Progenitor cell of endocrine pancreas (in vitro differentiated cells): ENCODE measurements around the gene HDLBP. TPM values are rescaled to one million over a fixed set of nuclear protein-coding genes. Genes with fewer than 3 reads are reported as not detected.

Experiments
- DNase-seq: peaks from one replicate; pipeline ENCODE4 v3.0.0; 2021; ENCODE audit warnings: low spot score; ENCODE audit not compliant: unreplicated experiment
- H3K27ac Mint-ChIP-seq: 2 replicates; pipeline ENCODE4 v1.8.0; 2021; ENCODE audit warnings: mild to moderate bottlenecking, moderate library complexity, mixed read lengths
- H3K27me3 Mint-ChIP-seq: 2 replicates; pipeline ENCODE4 v1.8.0; 2021; ENCODE audit warnings: mixed read lengths
- H3K36me3 Mint-ChIP-seq: 2 replicates; pipeline ENCODE4 v1.8.0; 2022; ENCODE audit warnings: mixed read lengths; ENCODE audit not compliant: insufficient read depth
- H3K4me1 Mint-ChIP-seq: 2 replicates; pipeline ENCODE4 v1.8.0; 2021; ENCODE audit warnings: low read depth, mixed read lengths
- H3K4me3 Mint-ChIP-seq: 2 replicates; pipeline ENCODE4 v1.8.0; 2021; ENCODE audit warnings: low read depth, mild to moderate bottlenecking, moderate library complexity, mixed read lengths
- H3K9me3 Mint-ChIP-seq: 2 replicates; pipeline ENCODE4 v1.8.0; 2021; ENCODE audit warnings: low read depth, mixed read lengths
- total RNA-seq: library from RNA; stranded (reverse); gene quantifications from 2 replicates; pipeline ENCODE4 v1.2.1, GENCODE V29; 2021
- TF ChIP-seq, protein P1 (sequence below): fragments of 200-600 bp; sonication (generic); IDR thresholded peaks from one replicate; pipeline ENCODE4 v1.5.0; 2021; ENCODE audit warnings: antibody characterized with exemption, mild to moderate bottlenecking; ENCODE audit not compliant: unreplicated experiment

The HDLBP gene
- total RNA-seq, 1 donor from 2014 or later: 388 TPM

DNA sequence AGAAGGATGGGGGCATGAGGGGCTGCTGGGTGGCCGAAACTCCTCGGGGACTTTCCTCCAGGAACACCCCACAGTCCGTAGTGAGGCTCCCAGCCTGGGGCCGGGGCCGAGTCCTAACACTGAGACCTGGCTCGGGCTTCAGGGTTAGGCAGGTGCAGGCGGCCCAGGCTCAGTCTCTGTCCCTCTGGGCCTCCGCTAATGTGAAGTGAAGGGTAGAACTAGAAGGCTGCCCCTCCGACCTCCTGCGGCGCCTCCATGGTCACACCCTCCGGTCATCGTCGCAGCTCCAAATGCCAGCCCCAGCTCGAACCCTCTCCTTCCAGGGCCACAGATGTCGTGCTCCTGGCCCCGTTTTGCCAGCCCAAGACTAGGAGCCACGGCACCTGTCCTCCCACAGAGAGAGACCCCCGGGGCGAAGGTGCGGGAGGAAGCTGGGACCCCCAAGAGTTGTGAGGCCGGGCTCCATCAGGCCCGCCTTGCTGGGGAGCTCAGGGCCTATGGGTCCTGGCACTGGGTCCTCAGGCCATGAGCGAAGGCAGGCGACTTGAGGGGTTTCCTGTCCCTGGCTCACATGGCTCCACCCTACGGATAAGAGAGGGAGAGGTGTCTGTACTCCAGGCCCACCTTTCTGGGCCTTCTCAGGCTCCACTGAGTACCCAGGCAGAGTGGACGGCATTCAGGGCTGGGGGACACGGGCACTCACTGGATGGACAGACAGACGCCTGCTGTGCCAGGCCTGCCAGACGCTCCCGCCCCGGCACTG is 126.2 kb downstream of the HDLBP start:
- Mint-ChIP-seq H3K27me3 (no peaks in the 10 kb centered on the region), H3K4me1 (peaks cover 5% of the 10 kb centered on the region), H3K4me3 (no peak overlapping the region), H3K27ac (no peak overlapping the region), H3K36me3 (no peaks in the 10 kb centered on the region), H3K9me3 (no peaks in the 10 kb centered on the region)
- DNase-seq: no peak
- TF ChIP-seq, protein P1, sequence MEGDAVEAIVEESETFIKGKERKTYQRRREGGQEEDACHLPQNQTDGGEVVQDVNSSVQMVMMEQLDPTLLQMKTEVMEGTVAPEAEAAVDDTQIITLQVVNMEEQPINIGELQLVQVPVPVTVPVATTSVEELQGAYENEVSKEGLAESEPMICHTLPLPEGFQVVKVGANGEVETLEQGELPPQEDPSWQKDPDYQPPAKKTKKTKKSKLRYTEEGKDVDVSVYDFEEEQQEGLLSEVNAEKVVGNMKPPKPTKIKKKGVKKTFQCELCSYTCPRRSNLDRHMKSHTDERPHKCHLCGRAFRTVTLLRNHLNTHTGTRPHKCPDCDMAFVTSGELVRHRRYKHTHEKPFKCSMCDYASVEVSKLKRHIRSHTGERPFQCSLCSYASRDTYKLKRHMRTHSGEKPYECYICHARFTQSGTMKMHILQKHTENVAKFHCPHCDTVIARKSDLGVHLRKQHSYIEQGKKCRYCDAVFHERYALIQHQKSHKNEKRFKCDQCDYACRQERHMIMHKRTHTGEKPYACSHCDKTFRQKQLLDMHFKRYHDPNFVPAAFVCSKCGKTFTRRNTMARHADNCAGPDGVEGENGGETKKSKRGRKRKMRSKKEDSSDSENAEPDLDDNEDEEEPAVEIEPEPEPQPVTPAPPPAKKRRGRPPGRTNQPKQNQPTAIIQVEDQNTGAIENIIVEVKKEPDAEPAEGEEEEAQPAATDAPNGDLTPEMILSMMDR: no peak

GRCh38 chr2:241188361-241189092 is 126.9 kb downstream of the HDLBP start, which contains the start of gene ANO7:
ANO7 (plus strand) TSS chr2:241188677; CDS start chr2:241190064, 1,387 bp downstream.
- Mint-ChIP-seq H3K27me3 (no peaks in the 10 kb centered on the region), H3K4me3 (no peak within 1 kb of the TSS), H3K4me1 (peaks cover 5% of the 10 kb centered on the region), H3K9me3 (no peaks in the 10 kb centered on the region), H3K27ac (no peak within 1 kb of the TSS), H3K36me3 (no peaks in the 10 kb centered on the region)
- TF ChIP-seq, protein P1: no peak
- no peak for DNase-seq

DNA sequence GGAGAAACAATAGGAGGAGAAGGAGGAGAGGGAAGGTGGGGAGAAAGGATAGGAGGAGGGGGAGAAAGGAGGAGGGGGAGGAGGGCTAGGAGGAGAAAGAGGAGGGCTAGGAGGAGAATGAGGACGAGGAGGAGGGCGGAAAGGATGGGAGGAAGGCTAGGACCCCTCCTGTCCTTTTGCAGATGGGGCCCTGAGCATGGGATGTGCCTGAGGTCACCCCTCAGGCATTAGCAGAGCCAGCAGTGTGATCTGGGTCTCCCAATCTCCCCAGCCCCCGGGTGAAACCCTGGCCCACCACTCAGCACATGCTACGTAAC is 127.6 kb downstream of the HDLBP start:
- no peaks in the 10 kb centered on the region for H3K36me3 Mint-ChIP-seq
- TF ChIP-seq, protein P1: no peak
- H3K27me3 Mint-ChIP-seq: no peaks in the 10 kb centered on the region
- H3K27ac Mint-ChIP-seq: no peak overlapping the region
- no peaks in the 10 kb centered on the region for H3K9me3 Mint-ChIP-seq
- H3K4me1 Mint-ChIP-seq: peaks cover 5% of the 10 kb centered on the region
- H3K4me3 Mint-ChIP-seq: no peak overlapping the region
- no peak for DNase-seq

GRCh38 chr2:241187101-241187917 is 128.2 kb downstream of the HDLBP start:
- H3K27ac Mint-ChIP-seq: no peak overlapping the region
- H3K4me3 Mint-ChIP-seq: no peak overlapping the region
- H3K4me1 Mint-ChIP-seq: peaks cover 5% of the 10 kb centered on the region
- no peaks in the 10 kb centered on the region for H3K27me3 Mint-ChIP-seq
- TF ChIP-seq, protein P1: no peak
- H3K9me3 Mint-ChIP-seq: no peaks in the 10 kb centered on the region
- no peak for DNase-seq
- H3K36me3 Mint-ChIP-seq: no peaks in the 10 kb centered on the region

DNA sequence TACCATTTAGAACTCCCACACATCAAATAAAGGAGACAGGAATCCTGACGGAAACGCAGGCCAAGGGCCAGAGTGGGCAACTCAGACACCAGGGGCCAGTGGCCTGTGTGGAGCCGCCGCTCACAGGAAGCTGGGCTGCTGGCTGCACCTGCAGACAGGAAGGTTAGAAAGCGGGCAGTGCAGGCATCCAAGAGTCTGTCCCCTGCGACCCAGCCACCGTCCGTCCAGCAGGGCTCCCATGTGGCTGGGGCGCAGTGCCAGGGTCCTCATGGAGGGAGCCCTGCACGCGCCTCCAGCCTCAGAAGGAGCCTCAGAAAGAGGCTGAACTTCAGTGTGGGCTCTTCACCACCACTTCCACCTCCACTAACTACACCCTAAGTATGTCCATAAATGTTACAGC is 129.5 kb downstream of the HDLBP start:
- no peak for DNase-seq
- H3K4me3 Mint-ChIP-seq: no peak overlapping the region

More for the DNA sequence above, 129.5 kb downstream of the HDLBP start:
- TF ChIP-seq, protein P1: no peak
- Mint-ChIP-seq H3K4me1 (peaks cover 5% of the 10 kb centered on the region), H3K27ac (no peak overlapping the region), H3K9me3 (no peaks in the 10 kb centered on the region), H3K36me3 (no peaks in the 10 kb centered on the region), H3K27me3 (no peaks in the 10 kb centered on the region)
